HG03060 (cell line): Measurements from ENCODE around the gene LIPE.

Source experiments
- ATAC-seq: cut with Tn5 transposase; IDR thresholded peaks from one replicate; pipeline ENCODE4 v1.9.1; 2021; ENCODE audit warnings: low read depth, moderate number of reproducible peaks; ENCODE audit not compliant: unreplicated experiment

Gene LIPE

DNA sequence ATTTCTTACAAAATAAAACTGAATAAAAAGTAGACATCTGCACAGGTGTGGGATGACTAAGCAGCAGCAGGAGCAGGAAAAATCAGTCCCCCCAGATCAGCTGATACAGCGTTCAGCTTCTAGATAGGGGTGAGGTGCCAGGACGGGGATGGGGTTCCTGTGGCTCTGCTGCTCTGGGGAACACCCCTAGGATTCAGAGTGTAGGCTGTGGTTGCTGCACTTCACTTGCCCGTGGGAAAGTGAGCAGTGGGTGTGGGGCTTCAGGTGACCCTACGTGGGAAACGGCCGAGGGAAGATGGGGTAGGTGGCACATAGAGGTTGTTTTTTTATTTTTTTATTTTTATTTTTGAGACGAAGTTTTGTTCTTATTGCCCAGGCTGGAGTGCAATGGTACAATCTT lies 18.8 kb upstream of the LIPE start:
- ATAC-seq, result no peak

DNA sequence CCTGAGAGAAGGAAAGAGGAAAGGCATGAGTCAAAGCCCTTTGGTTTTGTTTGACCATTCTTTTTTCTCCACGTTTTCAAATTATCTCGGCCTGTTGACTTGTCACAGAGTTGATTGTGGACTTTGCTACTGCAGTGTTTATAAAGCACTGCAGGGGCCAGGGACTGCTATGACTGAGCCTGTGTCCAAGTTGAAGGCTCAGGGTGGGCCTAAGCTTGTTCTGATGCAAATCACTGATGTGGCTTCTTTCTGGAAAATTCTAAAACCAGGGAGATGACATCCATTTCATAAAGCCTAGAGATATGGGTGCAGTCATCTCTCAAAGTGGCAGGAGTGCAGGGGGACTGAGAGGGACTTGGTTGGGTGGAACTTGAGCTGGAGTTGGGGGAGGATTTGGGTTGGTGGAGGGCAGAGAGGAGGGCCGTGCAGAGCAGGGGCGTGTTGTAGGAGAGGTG lies 16.8 kb upstream of the LIPE start:
- no peak for ATAC-seq

DNA sequence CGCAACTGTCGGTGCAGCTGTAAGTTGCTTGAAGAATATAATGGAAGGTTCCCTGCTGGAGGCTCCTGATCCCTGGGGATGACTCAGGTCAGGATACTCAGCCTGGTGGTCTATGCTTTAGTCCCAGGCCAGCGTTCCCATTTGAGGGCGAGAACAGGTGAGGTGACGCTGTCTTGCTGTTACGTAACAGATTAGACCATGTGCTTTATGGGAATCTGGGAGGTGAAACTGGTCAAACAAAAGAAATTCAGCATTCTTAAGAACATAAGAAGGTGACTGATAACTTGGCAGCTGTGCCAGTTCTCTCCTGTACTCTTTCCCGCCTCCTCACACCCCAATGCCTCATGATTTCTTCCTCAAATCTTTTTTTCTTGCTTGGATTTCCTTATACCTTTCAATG lies 15.6 kb upstream of the LIPE start, which contains the start of gene CXCL17:
Gene CXCL17, minus strand, starts transcription at position 114 of the 400 bp plus-strand sequence. CDS start 114 bp downstream, outside the sequence.
- ATAC-seq, result no peak

DNA sequence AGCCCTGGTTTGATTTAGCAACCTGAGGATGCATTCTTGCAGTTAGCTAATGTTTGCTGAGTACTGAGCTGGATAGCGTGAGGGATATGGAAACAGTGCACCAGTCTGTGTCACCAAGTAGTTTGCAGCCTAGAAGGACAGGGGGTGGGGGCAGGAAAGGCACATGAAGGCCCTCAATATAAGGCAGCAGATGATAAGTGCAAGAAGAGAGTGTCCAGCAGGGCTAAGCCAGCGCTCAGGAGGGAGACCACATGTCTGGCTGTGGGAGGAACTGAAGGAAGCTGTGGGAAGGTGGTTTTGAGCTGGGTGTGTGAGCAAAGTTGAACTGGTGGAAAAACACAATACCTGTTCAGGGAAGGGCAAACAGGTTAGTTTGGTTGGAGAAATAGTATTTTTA lies 13.9 kb upstream of the LIPE start:
- ATAC-seq, result no peak

DNA sequence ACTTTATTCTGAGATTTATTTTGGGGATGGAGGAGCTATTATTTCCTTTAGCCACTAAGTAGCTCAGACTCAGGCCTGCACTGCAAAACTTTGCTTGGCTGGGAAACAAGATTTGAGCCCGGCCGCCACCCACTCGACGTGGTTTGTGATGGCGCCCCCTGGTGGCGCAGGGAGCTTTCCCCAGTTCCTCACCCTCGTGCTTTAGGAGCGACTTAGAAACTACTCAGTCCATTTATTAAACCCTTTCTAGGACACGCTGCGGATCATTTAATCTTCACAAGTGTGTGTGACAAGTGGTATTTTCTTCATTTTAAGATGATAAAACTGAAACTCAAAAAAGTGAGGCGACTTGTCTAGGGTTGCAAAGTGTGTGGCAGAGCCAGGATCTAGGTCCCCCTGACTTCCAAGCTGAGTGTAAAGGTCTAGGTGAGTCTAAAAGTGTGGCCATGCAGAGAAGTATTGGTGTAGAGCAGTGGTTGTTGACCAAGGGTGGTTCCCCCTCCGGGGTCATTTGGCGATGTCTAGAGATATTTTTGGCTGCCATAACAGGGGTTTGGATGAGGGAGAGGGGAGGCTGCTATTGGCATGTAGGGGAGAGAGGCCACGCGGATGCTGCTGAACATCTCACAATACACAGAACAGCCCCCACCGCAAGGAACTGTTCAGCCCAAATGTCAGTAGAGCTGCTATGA lies 13.3 kb upstream of the LIPE start:
- no peak for ATAC-seq

DNA sequence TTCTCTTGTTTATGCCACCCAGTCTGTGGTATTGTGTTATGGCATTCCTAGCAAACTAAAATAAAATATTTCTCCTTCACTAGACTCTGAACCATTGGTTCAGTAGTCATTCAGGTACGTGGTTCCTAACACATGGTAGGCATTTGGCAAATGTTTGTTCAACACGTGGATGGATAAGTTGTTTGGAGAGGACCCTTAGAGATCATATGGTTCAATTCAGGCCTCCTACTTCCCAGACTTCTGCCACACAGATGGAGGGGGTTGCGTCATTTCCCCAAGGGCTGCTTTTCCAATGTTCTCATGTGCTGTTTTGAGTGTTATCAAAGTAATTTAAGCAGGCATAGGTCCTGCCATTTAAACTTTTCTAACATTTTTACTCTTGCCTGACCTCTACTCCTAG lies 8.8 kb upstream of the LIPE start:
- no peak for ATAC-seq

DNA sequence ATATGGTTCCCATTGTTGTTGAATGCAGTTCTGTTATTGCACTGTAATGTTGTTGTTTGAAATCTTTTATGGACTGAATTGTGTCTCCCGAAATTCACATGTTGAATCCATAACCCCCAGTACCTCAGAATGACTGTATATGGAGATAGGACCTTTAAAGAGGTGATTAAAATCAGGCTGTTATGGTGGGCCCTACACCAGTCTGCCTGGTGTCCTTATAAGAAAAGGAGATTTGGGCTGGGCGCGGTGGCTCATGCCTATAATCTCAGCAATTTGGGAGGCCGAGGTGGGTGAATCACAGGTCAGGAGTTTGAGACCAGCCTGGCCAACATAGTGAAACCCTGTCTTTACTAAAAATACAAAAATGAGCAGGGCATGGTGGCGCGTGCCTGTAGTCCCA lies 8.1 kb upstream of the LIPE start:
- ATAC-seq, result no peak

DNA sequence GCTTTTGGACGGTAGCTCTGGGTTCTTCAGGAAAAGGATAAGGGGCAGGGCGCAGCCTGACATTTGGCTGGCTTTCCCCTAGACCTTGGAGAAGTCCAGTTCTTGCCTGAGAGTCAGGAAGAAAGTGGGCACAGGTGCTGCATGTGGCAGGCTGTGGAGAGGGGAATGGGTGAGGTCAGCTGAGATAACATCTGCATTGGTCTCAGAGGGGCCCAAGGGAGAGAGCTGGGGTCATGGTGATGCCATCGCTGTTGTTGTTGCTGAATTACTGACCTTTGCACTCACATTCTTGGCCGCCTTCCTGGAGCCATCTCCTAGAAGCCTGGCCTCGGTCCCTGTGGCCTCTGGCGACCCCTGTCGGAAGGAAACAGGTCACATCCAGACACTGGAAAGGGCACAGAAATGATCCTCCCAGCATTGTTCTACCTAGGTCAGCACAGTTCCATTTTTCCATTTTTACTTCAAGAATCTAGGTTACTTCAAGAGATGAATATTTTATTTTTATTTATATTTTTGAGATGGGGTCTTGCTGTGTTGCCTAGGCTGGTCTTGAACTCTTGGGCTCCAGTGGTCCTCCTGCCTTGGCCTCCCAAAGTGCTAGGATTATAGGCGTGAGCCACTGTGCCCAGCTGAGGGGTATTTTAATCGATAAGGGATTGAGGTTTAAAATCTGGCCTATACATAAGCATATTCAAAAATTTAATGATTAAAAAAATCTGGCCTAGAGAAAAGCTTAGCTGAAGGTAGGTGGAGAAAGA lies 6.5 kb upstream of the LIPE start:
- ATAC-seq, result no peak

DNA sequence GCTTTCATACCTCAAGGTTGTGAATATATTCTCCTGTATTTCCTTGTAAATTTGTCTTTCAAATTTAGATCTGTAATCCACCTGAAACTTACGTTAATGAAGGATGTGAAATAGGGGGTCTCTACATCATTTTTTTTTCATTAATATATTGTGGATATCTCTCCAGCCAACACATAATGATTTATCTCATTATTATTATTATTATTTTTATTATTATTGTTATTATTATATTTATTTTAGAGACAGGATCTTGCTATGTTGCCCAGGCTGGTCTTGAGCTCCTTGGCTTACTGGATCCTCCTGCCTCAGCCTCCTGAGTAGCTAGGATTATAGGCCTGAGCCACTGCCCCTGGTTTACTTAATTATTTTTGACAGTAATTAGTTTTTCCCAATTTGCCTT lies 4.3 kb upstream of the LIPE start:
- ATAC-seq, result no peak

DNA sequence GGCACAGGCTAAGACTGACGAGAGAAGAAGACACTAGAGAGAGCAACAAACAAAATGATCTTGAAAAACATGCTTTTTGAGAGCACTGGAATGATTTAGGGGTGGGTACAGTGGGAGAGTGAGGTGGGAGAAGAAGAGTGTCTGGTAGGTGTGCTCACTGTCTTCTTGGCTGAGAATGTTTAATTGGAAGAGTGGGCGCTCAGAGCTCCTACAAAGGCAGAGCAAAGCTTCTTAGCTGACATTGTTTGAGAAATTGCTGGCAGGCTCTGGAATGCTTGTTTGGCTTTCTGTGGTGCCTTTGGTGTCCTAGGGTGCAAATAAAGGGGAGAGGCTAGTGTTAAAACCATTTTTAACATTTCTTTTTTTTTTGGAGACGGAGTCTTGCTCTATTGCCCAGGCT lies 1.5 kb upstream of the LIPE start:
- ATAC-seq, result no peak

DNA sequence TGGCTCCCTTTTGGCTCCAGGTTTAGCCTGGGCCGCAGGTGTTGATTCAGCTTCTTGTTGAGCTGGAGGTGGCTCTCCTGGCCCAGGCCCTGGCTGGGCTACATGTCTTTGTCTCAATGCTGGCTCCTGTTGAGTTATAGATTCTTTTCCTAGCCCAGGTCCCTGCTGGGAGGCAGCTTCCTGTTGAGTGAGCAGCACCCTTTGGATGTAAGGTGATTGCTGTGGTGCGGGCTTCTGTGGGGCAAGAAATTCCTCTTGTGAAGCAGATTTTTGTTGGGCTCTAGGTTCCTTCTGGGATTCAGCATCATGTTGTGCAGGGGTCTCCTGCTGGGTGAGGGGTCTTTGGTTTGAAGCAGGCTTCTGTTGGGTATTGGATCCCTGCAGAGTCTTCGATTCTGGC lies 545 bp downstream of the LIPE start:
- no peak for ATAC-seq

DNA sequence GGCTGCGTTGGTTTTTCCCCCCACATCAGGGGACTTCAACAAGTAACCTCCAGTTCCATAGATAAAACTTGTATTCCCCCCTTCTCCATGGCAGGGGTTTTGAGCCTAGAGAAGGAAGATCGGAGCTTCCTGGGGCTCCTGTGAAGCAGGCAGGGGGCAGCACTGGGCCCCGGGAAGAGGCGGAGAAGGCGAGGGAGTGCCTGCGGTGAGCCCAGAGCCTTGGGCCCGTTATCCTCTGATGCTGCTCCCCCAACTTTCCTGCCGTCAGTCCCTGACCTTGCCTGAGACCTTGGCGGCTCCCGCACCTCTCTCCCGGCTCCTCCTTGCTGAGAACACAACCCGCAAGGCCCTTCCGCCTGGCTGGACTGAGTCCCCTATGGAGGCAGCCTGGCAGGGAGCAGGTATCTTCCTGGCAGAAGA lies 2.5 kb downstream of the LIPE start:
- ATAC-seq, result no peak

DNA sequence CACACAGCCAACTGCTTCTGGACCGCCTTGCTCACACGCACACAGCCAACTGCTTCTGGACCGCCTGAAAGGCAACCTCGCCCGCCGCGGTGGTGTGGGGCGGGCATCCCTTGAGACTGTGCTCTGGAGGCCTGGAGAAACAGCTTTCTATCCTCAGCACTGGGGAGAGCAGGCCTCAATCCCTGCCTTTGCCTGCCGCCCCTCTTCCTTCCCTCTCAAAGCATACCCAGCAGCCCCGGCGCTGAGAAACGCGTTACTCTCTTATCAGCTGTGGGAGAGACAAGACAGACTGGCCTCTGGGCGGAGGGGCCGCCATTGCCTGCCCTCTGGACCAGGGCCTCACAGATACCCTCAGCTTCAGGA lies 2.9 kb downstream of the LIPE start:
- no peak for ATAC-seq

DNA sequence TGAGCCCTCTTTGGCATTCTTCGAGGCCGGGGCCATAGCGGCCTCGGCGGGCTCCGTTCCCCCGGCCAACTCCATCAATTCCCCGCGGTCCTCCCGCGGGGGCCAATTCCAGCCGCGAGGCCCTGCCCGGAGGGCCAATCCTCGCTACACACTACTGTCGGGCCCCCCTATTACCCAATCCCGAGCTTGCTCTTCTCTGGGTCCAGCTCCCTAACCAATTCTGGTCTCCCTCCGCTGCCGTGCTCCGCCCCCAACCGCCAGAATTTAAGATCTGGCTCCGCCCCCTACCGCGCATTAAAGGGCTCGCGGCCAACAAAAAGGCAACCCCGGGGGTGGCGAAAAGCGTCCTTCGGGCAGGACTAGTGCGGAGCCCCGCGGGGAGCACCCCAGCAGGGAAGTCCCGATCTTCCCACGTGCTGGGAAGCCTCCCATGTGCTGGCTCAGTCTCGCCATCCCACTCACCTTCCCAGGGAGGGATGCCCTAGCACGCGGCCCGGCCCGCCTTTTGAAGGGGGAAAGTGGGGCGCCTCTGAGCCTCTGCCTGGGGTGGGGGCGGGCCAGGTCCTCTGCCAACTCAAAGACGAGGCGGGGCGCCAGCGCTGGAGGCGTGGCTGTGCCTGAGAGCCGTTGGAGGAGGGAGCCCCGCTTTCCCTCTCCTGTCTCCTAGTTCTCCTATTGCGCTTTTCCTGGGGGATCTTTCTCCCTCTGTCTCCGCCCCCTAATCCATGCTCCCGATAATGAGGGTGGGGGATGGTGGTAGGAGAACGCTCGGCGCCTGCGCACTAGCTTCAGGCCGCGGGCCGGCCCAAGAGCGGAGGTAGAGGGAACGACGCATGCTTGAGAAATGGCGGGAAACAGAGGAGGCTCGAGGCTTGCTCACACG lies 3.5 kb downstream of the LIPE start:
- ATAC-seq, result peak; percentile 71

DNA sequence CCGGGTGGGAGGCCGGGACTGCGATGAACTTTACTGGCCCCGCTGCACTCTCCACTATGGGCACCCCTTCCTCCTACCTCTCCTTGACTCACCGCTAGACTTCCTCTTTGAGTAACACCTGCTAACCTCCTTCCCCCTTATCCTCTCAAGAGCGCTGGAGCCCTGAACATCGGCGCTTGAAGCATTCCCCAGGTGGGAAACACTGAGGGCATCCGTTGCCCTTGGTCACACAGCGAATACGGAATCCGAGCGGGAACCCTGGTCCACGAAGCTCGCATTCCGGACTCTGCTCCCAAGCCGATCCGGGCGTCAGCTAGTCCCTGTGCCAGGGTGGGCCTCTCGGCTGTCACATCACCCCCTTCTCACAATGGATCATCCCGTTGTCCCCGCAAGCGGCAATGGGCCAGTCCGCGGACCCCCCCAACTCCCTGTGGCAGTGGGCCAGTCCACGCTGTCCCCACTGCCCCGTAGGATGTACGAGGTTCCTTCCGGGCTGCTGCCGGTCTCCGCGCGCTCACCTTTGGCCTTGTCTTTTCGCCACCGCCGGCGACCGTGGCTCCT lies 4.2 kb downstream of the LIPE start:
- ATAC-seq, result peak; percentile 16

DNA sequence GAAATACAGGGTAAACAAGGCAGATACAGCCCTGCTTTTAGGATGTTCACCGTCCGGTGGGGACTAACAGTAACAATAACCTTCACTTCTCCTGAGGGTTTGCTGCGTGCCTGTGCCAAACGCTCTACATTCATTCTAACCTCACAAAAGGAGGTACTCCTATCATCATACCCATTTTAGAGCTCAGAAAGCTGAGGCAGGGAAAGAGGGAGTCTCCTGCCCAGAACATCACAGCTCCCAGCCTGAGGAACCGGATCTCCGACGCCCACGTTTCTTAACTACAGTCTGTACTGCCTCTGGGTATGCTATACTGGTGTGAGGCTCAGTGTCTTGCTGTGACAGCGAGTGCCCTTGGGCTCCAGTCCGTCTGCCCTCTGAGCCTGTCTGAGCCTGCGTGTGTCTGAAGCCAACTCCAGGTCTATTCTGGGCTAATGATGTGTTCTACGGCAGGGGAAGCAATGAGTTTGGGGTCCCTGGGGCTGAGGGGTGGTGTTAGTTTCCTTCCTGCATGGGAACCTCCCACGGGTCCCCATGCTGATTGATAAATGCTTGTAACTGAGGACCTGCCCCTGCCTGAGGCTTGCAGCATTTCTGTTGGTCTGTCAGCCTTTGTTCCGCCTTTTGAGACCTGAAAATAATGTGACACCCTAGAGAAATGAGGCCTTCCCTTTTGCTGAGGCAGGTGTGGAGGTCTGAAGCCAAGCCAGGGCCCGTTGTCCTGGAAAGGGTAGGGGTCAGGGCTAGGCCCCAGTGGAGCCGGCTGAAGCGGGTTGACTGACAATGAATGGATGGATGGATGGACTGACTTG lies 4.9 kb downstream of the LIPE start:
- no peak for ATAC-seq

DNA sequence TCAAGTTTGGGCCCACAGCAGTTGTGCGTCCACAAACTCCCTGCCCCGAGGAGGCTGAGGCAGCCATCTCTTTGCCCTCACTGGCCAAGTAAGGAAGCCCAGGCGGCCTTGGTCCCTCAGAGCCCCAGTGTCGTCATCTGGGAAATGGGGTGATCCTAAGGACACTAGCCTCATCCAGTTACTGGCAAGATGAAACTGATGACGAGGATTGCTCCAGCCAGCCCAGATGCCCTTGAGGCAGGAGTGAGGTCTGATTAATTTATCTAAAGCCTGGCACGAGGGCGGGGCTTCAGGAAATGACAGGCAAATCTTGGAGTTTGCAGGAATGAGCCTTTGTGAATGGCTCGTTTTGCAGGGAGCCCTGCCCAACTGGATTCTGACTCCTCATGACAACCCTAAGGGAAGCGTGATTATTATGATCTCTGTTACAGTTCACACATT lies 5.6 kb downstream of the LIPE start:
- no peak for ATAC-seq

DNA sequence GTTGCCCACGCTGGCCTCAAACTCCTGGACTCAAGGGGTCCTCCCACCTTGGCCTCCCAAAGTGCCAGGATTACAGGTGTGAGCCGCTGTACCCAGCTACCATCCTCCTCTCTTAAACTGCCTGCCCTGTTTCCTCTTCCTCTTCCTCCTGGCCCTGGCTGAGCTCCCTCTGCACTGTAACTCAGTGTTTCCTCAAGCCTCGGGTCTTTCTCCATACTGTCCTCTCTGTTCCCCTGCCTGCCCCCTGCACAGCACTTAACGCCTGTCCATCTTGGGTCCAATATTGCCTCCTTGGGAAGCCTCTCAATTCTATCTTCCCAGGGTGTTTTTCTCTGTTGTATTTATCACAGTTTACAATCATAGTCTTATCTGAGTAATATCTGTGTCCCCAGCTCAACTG lies 6.1 kb downstream of the LIPE start:
- no peak for ATAC-seq

DNA sequence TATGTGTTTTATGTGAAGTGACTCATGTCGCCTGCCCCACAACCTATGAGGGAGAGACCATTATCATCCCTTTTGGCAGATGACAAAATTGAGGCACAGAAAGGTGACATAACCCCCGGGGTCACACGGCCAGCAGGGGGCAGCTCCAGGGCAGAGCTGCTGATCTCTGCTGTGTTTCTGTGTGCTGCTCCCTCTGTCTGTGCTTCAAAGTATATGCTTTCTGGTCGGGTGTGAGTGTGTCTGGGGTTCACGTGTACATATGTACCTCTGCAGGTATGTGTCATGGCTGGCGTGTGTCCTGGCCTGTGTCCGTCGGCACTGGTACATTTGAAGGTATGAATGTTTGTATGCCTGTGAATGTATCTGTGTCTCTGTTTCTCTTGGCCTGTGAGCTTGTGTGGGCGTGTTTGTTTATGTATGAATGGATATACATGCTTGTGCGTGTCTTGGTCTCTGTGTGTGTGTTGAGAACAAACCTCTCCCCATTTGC lies 7.1 kb downstream of the LIPE start:
- no peak for ATAC-seq

DNA sequence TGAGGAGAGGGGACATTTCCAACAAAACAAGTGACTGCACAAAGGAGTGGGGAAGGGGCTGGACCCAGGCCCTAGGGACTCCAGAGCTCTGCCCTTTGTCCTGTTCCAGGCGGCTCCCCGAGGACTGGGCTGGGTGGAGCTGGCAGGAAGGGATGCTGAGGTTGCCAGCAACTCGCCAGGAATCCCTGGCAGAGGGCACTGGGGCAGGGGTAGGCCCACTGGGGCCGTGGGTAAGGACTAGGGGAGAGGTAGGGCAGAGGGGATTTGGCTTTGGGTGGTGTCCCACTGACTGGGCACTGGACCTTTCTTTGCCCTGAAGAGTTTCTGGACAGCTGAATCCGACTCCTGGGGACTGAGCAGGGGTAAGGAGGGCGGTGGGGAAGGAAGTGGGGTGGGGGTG lies 7.9 kb downstream of the LIPE start:
- no peak for ATAC-seq
